Stimulated activated CD8-positive, alpha-beta memory T cell treated with anti-CD3 and anti-CD28 coated beads, Interleukin-15, amount 100 ng/mL, for 24 hours (primary cell): ENCODE results near the gene IMPDH2.

ENCODE experiments used
- DNase-seq: peaks from one replicate; pipeline ENCODE4 v3.0.0-alpha.2; 2020; ENCODE audit warnings: low read depth

The IMPDH2 gene

GRCh38 chr3:49005998-49006397 lies 23.2 kb downstream of the IMPDH2 start:
- DNase-seq, result no peak

- no peak for DNase-seq
Measured at GRCh38 chr3:49005303-49005680, 23.9 kb downstream of the IMPDH2 start.

- DNase-seq, result no peak
Measured at GRCh38 chr3:49004352-49005302, 24.6 kb downstream of the IMPDH2 start.

- no peak for DNase-seq
Measured at GRCh38 chr3:49001155-49001554, 28.0 kb downstream of the IMPDH2 start.

- no peak for DNase-seq
Measured at GRCh38 chr3:48999085-48999858, 29.9 kb downstream of the IMPDH2 start.

GRCh38 chr3:48997714-48998637 lies 31.2 kb downstream of the IMPDH2 start:
- no peak for DNase-seq

DNA sequence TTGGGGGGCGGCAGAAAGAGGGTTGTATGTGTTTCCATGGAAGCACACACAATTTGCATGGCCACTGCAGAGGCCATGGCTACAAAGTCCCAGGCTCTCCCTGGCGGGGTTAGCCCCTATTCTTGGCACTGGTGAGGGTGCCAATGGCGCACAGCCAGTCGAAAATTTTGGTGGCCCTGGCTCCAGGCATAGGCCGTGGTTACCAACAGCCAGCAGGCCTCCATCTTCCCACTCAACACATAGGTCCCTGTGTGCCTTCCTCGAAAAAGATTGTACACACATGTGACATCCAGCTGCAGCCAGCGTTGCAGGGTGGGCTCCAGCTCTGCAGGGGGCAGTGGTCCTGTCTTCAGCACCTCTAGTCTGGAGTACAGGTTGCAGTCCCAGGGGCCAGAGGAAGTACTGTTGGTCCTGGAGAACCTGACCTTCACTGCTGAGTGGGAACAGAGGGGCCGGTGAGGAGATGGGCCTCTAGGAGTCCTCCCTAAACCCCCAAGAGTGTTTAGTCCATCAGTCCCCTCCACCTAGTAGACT lies 32.0 kb downstream of the IMPDH2 start:
- DNase-seq, result no peak

DNA sequence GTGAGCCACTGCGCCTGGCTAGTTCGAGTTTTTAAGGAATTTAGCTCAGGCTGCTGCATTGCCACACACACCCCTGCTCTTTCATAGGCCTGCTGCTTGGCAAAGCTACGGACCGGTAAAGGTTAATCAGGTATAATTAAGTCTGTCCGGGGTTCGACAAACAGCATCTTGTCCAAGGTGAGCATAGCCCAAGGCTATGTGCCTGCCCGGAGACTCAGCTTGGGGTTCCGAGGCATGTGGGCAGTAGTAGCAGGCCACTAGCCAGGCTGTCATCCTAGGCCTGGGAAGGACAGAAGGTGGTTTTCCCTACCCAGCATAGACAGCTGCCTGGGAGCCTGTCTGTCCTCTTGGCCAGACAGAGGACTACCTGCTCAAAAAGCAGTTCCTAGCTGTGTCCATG lies 32.6 kb downstream of the IMPDH2 start:
- no peak for DNase-seq

GRCh38 chr3:48993834-48994233 lies 35.4 kb downstream of the IMPDH2 start:
- no peak for DNase-seq

GRCh38 chr3:48991851-48992545 lies 37.2 kb downstream of the IMPDH2 start:
- DNase-seq, result no peak

GRCh38 chr3:48990636-48991469 lies 38.3 kb downstream of the IMPDH2 start:
- DNase-seq, result no peak

DNA sequence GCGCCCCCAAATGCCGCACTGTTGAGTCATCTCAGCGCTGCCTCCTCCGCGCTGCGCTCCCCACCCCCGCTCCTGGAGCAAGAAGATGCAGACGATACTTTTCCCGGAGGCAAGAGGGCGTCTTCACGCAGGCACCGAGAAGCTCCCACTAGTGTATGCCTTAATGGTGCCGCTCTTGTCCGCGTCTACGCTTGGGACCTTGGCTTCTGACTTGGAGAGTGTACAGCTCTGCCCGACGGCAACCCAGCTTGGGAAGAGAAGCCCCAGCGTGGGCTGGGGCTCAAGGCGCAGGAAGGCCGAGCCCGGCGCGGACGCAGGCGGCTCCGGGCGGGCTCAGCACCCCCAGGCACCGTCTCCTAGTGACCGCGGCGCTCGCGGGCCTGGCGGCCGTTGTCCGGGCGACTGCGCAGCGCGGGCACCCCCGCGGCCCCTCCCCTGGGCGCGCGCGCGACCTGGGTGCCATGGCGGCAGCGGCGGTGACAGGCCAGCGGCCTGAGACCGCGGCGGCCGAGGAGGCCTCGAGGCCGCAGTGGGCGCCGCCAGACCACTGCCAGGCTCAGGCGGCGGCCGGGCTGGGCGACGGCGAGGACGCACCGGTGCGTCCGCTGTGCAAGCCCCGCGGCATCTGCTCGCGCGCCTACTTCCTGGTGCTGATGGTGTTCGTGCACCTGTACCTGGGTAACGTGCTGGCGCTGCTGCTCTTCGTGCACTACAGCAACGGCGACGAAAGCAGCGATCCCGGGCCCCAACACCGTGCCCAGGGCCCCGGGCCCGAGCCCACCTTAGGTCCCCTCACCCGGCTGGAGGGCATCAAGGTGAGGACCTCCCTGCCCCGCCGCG lies 39.2 kb downstream of the IMPDH2 start, which contains the start of gene P4HTM:
P4HTM (plus strand) TSS at position 446 of the 840 bp plus-strand sequence; CDS start at position 462, 16 bp downstream.
- DNase-seq, result peak; percentile 66

DNA sequence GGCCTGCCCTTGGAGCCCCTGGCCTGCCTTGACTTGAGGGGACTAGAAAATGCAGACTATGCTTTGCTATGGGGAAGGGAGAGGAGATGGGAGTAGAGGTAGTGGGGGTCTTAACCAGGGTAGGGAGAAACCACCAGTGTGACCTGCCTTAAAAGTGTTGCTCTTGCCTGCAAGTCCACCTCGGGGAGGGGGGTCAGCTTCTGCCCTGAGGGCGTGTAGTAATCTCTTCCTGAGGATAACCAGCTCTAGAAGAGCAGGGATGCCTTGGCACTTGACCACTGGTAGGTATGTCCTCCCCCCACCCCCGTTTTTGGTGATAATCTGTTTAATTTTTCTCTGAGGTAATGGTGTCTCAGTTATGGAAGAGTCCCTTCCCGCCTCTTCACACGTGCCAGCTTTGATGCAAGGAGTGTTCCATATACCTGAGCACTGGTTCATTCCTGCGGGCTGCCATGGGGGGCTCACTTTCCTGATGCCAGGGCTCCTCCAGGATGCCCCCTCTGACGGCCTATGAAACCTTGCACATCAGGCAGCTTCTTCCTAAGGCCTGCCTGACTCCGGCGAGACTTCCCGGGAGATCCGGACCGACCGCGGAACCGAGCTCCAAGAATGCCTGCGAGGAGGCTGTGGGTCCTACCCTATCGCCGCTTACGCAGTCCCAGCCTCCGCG lies 39.9 kb downstream of the IMPDH2 start:
- DNase-seq, result no peak

DNA sequence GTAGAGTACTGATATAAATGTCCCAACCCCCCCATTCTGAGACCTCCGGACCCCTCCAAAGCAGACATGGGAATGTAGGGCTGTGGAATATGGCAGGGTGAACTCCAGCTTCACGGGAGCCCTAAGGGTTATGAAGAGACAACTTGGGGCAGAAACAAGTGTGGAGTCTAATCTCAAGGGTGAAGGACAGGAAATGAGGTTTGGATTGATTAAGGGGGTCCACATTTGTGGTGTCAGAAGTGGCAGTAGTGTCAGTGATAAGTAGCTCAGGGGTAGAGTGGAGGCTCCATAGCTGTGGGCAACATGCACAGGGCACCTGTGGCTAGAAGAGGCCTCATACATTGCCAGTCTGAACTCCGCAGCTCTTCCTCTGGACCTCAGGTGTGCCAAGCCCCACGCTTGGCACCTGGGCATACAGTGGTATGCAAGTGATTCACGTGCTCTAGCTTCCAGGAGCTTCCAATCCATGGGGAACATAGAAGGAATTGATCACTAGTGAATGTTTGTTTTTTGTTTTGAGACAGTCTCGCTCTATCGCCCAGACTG lies 43.3 kb downstream of the IMPDH2 start:
- no peak for DNase-seq

DNA sequence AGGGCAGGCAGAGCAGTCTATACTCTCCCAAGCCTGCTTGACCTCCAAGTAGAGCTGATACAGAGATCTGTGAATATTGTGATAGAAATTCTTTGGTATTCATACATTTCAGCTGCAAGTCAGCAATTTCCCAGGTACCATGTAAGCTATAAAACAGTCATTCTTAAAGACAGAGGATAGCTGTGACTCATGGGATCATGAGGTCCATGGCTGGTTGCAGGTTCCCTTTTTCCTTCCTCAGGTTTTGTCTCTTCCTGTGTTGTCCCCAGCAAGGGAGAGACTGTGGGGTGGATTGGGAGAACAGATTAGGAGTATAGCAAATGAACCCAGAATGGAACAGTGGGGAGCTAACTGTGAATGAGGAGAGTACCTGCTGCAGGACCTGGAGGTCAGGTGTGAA lies 44.5 kb downstream of the IMPDH2 start:
- DNase-seq, result no peak

- DNase-seq, result no peak
Measured at GRCh38 chr3:48983096-48983495, 46.1 kb downstream of the IMPDH2 start.

GRCh38 chr3:48982686-48983085 lies 46.5 kb downstream of the IMPDH2 start:
- no peak for DNase-seq

- no peak for DNase-seq
Measured at GRCh38 chr3:48982016-48982415, 47.2 kb downstream of the IMPDH2 start.
